Fibroblast of skin of left quadriceps (primary cell): ENCODE results near the gene NAA10.

Experiments
- DNase-seq, 2 experiments: peaks; one replicate each; pipeline ENCODE4 v3.0.0-alpha.2; 2013; ENCODE audit warnings: low read depth in 2 of 2

The NAA10 gene

DNA sequence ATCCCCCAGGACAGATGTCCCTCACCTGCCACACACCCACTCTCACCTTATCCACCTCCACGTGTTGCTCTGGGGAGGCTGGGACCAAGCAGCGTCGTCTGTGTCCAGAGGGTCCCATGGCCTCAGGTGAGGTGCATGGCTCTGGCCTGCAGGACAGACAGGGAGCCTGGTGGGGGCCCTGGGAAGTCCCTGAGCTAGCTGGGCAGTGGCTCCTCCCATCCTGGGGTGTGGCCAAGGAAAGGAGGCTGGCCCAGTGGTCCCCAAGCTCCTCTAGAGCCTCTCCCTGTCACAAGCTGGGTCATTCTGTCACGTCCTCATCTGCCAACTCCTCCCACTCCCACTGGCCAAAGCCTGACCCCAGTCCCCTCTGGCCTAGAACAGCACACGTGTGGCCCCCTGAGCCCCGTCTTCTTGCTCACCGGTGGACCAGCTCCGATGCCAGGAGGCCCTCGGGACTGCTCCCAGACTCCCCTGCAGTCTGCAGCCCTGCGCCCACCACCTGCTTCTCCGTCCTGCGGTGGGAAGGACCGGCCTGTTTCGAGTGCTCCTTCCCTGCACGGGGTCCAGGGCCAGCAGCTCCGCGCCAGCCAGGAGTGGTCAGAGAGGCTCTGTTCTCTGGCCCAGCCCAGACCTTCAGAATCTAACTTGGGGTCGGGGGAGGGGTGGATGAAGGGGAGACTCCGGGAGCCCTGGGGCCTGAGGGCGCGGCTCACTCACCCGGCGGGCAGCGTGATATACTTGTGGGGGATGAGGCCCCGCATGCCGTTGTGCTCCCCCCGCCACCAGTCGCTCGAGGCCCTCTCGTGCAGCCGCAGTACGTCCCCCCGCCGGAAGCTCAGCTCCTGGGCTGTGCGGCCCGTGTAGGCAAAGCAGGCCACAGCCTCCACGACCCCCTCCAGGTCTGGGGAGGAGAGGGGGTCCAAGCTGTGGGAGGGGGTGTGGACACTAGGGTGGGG lies 25.5 kb downstream of the NAA10 start:
- no peak for DNase-seq

DNA sequence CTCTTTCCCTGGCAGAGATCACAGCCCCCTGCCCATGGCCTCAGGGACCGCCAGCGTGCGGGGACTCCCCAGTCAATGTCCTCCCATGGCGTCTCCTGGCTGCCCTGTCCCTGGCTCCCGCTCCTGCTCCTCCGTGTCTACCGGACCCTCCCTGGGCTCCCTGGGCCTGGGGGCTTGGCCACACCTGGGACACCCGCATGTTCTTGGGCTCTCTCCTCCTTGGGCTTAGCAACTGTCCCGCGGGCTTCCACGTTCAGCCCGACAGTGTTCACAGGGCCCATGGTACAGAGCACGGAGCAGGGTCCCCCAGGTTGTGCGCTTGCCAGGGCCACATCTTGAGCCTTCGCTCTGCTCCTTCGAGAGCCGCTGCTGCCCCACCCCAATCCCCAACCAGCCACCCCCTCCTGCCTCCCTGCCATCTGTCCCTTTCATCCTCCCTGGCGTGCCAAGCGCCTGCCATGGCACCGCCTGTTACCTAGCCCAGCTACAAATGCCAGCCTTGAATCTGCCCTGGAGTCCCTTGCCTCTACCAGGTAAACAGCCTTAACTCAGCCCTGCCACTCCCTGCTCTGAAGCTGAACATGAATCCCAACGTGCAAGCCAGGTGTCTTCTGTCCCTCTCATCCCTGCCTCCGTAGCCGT lies 26.5 kb downstream of the NAA10 start:
- DNase-seq = no peak

GRCh38 chrX:153907456-153907855 lies 27.4 kb downstream of the NAA10 start:
- no peak for DNase-seq

DNA sequence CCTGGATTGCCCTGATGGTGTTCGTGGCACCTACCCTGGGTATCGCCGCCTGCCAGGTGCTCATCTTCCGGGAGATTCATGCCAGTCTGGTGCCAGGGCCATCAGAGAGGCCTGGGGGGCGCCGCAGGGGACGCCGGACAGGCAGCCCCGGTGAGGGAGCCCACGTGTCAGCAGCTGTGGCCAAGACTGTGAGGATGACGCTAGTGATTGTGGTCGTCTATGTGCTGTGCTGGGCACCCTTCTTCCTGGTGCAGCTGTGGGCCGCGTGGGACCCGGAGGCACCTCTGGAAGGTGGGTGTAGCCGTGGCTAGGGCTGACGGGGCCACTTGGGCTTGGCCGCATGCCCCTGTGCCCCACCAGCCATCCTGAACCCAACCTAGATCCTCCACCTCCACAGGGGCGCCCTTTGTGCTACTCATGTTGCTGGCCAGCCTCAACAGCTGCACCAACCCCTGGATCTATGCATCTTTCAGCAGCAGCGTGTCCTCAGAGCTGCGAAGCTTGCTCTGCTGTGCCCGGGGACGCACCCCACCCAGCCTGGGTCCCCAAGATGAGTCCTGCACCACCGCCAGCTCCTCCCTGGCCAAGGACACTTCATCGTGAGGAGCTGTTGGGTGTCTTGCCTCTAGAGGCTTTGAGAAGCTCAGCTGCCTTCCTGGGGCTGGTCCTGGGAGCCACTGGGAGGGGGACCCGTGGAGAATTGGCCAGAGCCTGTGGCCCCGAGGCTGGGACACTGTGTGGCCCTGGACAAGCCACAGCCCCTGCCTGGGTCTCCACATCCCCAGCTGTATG lies 28.5 kb downstream of the NAA10 start:
- no peak for DNase-seq

DNA sequence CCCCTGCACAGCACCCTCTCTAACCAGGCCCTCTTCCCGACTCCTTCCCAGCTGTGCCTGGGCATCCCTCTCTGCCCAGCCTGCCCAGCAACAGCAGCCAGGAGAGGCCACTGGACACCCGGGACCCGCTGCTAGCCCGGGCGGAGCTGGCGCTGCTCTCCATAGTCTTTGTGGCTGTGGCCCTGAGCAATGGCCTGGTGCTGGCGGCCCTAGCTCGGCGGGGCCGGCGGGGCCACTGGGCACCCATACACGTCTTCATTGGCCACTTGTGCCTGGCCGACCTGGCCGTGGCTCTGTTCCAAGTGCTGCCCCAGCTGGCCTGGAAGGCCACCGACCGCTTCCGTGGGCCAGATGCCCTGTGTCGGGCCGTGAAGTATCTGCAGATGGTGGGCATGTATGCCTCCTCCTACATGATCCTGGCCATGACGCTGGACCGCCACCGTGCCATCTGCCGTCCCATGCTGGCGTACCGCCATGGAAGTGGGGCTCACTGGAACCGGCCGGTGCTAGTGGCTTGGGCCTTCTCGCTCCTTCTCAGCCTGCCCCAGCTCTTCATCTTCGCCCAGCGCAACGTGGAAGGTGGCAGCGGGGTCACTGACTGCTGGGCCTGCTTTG lies 29.2 kb downstream of the NAA10 start:
- no peak for DNase-seq

GRCh38 chrX:153903991-153904957 lies 30.6 kb downstream of the NAA10 start, which contains the start of gene AVPR2:
TSS of gene AVPR2 (plus strand) at chrX:153904673. CDS start at chrX:153905146, 473 bp downstream.
- DNase-seq = no peak

DNA sequence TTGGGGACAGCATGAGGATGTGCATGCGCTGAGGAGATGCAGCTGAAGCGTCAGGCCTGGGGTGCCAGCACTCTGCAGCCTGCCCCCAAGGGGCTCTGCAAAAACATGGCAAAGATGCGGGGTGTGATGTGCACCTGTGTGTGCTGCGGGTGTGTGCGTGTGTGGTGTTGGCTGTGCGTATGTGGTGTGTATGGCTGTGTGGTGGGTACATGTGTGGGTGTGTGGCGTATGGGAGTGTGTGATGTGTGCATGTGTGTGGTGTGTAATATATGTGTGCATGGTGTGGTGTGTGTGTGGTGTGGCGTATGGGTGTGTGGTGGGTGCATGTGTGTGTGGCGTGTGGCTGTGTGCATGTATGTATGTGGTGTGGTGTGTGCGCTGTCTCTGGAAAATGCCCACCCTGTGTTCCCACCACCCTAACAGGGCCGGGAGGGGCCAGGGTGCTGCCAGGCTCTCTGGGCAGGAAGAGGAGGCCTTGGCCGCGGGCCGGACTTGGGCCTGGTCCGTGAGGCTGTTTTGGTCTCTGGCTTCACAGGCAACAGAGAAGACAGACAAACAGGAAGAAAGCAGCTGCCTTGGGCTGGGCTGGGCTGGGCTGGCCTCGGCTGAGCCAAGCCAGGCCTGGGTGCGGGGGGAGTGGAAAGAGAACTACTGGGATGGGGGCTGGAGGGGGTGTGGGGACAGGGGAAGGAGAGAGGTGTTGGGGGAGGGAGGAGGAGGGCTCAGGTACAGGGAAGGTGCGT lies 31.4 kb downstream of the NAA10 start:
- no peak for DNase-seq

DNA sequence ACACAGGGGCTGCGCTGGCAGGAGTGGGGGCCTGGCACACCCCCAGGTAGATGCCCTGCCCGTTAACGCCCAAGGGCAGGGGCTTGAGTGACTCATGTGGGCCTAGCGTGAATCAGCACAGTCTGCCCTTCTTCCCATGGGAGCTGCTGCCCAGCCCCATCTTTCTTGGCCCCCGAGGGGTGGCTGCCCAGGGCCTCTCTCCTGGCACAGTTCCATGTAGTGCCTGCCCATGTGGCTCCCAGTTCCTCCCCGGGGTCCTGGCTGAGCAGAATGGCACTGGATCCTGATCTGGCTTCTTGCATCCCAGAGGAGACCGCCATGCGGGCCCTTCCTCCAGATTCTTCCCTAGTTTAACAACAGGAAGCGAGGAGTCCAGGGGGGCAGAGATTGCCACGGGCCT lies 32.5 kb downstream of the NAA10 start:
- DNase-seq = no peak

DNA sequence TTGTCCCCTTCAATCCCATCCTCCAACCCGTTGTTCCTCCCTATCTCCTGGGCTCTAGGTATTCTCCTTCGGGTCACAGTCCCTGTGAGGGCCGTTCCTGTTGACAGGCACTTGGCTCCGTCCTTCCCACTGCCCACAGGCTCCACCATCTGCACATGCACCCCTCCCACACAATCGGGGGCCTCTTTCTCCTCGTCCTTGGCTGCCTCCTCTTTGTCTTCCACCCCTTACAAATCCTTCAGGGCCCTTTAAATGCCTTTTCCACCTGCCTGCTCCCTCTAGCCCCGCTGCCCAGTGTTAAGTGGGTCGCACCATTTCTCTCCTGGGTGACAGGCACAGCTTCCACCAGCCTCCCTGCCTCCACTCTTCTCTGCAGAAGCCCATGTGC lies 33.1 kb downstream of the NAA10 start:
- no peak for DNase-seq

GRCh38 chrX:153900831-153901752 lies 33.7 kb downstream of the NAA10 start:
- peak; percentile 62 to 63 for DNase-seq

GRCh38 chrX:153897899-153898298 lies 36.9 kb downstream of the NAA10 start:
- no peak for DNase-seq

DNA sequence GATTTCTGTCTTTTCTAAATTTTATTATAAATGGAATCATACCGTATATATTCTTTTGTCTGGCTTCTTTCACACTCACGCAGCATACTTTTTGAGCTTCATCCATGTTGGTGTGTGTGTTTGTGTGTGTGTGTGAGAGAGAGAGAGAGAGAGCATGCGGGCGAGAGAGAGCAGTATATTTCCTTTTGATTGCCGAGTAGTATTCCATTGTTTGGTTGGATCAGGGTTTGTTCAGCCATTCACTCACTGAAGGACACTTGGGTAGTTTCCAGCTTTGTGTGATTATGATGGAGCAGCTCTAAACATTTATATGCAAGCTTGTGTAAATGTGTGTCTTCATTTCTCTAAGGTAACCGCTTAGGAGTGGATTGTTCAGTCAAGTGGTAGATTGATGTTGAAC lies 45.7 kb downstream of the NAA10 start:
- DNase-seq = no peak

DNA sequence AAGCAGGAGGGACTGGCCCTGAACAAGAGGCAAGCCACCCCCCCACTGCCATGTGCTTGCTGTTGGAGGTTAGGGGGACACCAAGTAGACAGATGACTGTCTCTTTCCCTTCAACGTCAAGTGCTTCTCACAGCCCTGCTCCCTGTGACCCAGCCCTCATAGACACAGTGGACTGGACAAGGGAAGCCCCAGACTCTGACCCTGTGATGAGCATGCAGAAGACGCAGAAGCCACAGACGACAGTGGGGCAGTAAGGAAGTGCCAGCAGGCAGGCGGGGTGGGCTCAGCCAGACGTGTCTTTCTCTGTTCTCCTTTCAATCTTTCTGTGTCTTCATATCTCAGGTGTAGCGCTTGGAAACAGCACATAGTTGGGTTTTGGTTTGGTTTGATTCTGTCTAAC lies 46.5 kb downstream of the NAA10 start:
- no peak for DNase-seq

DNA sequence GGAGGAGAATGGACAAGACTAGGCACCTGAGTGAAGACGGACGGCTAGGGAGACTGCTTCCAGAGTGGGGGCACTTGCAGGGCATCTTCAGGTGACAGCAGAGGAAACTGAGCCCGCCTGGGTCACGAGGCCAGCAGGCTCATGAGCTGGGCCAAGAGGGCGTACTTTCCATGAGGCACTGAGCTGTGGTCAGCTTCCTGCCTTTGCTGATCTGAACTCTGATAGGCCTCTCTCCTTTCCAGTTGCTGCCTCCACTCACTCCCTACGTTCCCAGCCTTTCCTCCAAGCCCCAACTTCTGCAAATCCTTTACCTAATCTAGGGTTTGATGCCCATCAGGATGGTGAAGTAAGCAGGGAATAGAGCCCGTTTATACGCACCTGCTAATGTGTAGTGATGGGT lies 47.5 kb downstream of the NAA10 start:
- no peak for DNase-seq

DNA sequence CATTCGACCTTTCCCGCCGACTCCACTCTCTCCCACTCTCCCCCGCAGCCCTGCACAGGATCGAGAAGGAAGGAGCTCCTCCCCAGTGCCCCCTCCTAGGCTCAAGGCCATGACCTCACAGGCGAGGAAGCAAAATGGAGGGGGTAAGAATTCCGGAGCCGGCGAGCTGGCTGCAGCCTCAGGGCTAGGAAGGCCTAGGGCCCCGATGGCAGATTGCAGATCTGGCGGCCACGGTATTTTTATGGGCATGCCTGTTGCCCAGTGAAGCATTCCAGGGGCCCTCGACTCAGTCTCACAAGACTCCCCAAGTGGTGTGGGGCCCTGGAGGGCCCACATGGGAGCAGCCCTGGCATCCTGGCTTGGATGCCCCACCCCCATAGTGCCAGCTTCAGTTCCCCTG lies 47.9 kb downstream of the NAA10 start:
- no peak for DNase-seq

- DNase-seq = no peak
Measured at GRCh38 chrX:153885968-153886903, 48.6 kb downstream of the NAA10 start, which contains the start of gene L1CAM. TSS of gene L1CAM (minus strand) at chrX:153886173. CDS start at chrX:153875836, 10,337 bp downstream.

DNA sequence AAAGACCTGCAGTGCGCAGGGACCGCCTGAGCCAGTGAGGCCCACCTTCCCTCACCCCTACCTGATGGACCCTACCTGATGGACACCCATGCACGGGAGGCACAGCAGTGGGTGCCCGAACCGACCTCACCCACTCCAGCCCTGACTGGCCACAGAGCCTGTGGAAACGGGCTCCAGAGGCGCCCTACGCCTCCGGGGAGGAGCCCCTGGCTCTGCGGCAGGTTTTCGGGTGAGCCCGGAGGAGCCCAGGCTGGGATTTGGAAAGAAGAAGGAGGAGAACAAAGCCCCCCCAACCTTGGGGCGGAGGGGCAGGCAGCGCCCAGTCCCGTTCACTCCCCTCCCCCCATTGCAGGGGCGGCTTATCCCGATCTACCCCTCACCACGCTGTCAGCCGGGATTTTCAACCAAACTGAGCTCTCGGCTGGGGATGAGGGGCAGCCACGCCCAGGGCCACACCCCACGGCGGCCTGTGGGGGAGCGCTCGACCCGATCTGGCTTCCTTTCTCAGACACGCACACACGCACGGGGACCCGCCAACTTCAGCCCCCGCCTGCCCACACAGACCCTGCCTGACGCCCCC lies 49.5 kb downstream of the NAA10 start:
- no peak for DNase-seq
